ENCODE data around the gene SLC7A6.
"Not testable (repeated sequence)": the region's sequence is repeated elsewhere in the genome, so short reads cannot be mapped to it uniquely, and the experiment has no call there.

The SLC7A6 gene

GRCh38 chr16:68284847-68285246 lies 20.5 kb downstream of the SLC7A6 start:
- no peak for DNase-seq

DNA sequence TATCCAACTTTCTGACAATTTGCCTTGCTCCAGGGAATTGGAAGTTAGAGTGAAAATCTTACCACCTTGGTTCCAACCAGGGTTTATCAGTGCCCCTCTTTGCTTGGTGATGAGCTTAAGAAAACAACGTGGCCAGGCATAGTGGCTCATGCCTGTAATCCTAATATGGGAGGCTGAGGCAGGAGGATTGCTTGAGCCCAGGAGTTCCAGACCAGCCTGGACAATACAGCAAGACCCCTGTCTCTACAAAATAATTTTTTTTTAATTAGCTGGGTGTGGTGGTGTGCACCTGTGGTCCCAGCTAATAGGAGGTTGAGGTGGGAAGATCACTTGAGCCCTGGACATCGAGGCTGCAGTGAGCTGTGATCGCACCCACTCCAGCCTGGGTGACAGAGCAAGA lies 21.4 kb downstream of the SLC7A6 start:
- DNase-seq = no peak

- DNase-seq = no peak
These were observed 22.1 kb downstream of the SLC7A6 start for GRCh38 chr16:68286153-68287074.

GRCh38 chr16:68287276-68288251 lies 23.2 kb downstream of the SLC7A6 start:
- DNase-seq = no peak

- DNase-seq = no peak
These were observed 23.9 kb downstream of the SLC7A6 start for GRCh38 chr16:68288252-68288650.

GRCh38 chr16:68288796-68289195 lies 24.5 kb downstream of the SLC7A6 start:
- not testable (repeated sequence) for DNase-seq

DNA sequence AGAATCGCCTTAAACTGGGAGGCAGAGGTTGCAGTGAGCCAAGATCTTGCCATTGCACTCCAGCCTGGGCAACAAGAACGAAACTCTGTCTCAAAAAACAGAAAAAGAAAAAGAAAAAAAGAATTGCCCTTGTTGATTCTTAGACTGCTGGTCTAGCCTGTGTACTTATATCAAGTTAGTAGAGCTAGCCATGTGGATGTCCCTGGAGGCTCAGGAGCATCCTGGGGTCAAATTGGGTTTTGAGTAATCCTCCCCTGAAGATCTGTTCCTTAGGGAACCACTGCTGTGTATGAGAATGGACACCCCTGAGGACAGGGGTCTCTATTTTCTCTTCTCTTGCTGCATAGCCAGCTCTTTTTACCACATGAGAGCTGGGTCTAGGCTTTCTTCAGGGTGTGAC lies 24.9 kb downstream of the SLC7A6 start:
- DNase-seq = no peak

GRCh38 chr16:68289621-68290329 lies 25.4 kb downstream of the SLC7A6 start:
- no peak for DNase-seq

- no peak for DNase-seq
These were observed 26.1 kb downstream of the SLC7A6 start for GRCh38 chr16:68290450-68290849.

DNA sequence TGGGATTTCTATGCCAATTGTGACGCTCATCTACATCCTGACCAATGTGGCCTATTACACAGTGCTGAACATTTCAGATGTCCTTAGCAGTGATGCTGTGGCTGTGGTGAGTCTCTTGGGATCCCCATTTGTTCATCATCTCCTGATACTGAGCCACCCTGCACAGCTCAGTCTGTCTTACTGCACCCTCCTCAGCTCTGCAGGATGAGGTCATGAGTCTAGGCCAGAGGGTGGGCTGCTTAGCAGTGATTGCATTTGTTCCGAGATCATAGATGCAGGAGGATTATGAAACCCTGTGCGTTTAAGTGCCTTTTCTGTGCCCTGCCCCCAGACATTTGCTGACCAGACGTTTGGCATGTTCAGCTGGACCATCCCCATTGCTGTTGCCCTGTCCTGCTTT lies 26.9 kb downstream of the SLC7A6 start:
- DNase-seq = no peak

GRCh38 chr16:68292425-68292824 lies 28.1 kb downstream of the SLC7A6 start:
- DNase-seq = no peak

DNA sequence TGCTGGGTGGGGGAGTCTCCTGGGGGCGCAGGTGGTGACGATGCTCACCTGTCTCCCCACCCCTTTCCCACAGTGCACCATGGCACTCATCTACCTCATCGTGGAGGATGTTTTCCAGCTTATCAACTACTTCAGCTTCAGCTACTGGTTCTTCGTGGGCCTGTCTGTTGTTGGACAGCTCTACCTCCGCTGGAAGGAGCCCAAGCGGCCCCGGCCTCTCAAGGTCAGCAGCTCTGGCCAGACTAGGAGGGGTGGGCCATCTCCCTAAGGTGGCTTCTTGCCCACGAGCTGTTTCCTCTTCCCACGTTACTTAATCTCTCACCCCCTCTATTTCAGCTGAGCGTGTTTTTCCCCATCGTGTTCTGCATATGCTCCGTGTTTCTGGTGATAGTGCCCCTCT lies 32.0 kb downstream of the SLC7A6 start:
- no peak for DNase-seq

DNA sequence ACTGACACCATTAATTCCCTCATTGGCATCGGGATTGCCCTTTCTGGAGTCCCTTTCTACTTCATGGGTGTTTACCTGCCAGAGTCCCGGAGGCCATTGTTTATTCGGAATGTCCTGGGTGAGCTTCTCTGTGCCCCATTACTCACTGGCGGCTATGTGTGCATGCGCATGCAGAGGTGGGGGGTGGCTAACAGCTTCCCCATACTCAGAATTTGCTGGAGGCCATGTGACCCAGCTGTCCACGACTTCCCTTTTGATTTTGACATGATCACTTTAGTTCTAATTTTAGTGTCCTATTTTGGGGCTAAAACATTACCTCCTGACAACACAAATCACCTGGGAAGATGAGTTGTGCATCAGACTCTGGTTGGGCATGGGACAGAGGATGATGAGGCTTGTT lies 32.4 kb downstream of the SLC7A6 start:
- DNase-seq = no peak

DNA sequence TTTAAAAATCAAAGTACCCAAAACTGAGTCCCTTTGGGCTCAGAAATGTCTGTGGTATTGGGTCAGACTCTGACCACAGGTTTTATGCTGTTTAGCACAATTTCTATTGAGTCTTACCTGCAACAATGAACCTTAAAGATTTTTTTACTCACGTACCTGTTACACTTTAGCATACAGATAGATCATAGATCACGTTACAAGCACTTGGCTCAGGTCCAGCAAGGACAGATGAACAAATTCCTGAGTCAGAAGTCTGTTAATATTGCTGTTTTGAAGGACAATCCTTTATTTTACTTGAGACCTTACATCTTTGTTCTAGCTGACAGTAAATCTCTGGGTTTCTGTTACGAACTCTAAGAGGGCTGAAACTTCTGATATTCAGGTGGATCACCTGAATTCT lies 33.6 kb downstream of the SLC7A6 start:
- DNase-seq = no peak

- no peak for DNase-seq
These were observed 34.0 kb downstream of the SLC7A6 start for GRCh38 chr16:68298312-68298711.

DNA sequence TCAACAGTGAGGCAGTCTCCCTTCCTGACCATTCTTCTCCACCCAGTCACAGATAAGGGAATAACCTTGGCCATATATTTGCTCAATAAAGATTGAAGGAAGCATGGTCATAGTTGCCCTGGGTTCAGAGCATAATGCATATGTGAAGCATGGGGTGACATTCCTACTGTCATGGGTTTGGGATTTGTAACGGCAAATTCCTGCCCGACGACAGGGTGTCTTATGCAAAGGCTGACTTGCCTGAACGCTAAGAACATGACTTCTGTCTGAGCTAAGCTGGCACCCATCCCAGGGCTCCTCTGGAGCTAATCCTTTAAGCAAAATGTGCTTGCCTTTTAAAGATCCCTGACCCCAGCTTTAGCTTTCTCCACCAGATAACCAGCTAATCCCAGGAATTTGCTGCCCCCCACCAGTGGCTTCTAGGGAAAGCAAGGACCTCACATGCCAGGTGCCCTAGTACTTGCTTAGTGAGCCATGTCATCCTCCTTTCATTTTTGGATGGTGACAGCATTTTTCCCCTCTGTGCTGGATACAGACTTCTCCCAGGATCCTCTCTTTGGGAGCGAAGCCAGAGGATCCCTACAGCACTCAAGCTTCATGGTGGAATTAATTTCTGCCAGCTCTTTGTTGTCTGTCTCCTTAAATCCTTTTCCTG lies 34.7 kb downstream of the SLC7A6 start:
- no peak for DNase-seq

DNA sequence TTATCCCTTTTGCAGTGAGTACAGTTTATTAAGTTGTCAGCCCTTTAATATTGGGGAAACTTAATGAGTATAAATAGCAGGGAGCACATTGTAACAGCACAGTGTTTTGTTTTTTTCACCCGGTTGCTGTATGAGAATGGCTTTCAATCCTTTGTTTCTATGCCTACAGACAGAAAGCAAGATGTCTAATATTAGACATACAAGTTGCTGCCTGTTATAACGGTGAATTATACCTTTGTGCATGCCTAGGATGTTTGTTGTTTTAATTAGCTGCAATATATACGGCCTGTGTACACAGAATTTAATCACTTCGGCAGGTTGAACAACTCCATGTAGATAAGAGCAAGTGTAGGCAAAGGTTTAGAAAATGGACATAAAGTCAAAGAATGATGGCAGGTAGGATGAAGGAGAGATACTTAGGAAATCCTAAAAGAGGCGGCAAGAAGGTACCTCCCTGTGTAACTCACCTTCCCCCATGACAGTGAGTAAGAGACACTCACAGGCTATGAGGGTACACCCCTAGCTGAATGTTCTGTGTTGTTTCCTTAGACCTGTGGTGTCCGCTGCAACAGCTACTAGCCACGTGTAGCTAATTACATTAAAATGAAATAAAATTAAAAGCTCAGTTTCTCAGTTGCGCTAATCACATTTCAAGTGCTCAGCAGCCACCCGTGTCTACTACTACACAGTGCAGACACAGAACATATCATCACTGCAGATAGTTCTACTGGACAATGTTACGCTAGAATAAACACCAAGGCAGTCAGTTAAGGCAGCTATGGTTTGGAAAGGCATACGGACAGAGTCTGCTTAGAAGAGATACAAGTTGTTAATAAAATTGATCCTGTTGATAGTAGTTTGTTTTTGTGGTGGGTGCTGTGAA lies 35.5 kb downstream of the SLC7A6 start:
- DNase-seq = no peak

- DNase-seq = no peak
These were observed 36.6 kb downstream of the SLC7A6 start for GRCh38 chr16:68300734-68301459.

DNA sequence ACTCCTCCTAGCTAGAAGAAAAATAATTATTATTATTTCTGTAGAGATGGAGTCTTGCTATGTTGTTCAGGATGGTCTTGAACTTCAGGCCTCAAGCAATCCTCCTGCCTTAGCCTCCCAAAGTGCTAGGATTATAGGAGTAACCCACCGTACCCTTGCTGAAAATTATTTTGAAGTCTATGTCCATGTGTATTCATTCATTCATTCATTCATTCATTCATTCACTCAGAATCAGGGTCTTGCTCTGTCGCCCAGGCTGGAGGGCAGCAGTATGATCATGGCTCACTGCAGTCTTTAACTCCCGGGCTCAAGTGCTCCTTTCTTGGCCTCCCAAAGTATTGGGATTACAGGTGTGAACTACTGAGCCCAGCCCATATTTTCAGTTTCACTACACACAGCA lies 42.3 kb downstream of the SLC7A6 start:
- no peak for DNase-seq

- DNase-seq = no peak
These were observed 45.5 kb downstream of the SLC7A6 start for GRCh38 chr16:68309799-68310198.

- DNase-seq = no peak
These were observed 46.1 kb downstream of the SLC7A6 start for GRCh38 chr16:68310437-68310773.
